ENCODE data around the gene CTNNBIP1.

GRCh38 chr1:9824702-9825089, 85.4 kb downstream of the CTNNBIP1 start:
- TF ChIP-seq POLR2A (IDR thresholded peaks at IDR 0.05) (no peak), CTCF (IDR thresholded peaks at IDR 0.05) (no peak), POLR2AphosphoS5 (IDR thresholded peaks at IDR 0.05; ENCODE audit: insufficient read depth in 1 of 2, low read depth in 1 of 2) (no peak)
